ENCODE measurements around the gene PSMB7. TPM values are rescaled to one million over a fixed set of nuclear protein-coding genes. Genes with fewer than 3 reads are reported as not detected.

The PSMB7 gene
- total and polyA plus RNA-seq, 4 experiments from 2014 or later, result 56.9 to 226 (median 113) TPM

DNA sequence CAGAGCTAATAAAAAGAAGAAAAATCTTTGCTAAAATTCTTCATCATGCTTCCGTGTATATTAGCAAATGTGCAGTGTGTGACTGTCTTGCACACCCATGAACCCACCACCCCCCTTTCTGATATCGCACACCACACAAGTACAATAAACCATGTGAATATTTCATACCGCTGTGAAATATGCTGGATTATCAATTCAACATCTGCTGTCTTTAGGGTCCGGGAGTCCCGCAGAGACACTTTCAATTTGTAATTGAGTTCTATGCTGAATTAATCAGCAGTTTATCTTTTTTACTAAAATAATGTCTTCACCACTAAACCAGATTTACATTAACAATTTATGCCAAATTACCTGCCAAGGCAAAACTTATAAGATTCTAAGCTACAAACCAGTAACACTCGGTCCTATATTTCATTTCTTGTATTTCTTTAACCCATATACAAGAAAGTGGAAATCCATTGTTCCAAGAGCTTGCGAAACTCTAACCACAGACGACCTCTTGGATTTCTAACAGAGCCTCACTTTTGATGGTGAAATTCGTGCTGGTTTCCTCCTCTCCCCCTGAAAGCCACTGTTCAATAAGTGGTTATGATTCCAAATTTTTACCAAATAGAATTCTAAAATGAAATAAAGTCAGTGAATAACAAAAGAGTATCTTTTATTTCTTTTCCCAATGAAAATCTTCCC lies 44.2 kb downstream of the PSMB7 start:
- no peaks in the 10 kb centered on the region for H3K36me3 ChIP-seq (ENCODE audit: insufficient read depth, low read length)
- POLR2A ChIA-PET (ENCODE audit: partially characterized antibody), result no interaction called here
- CTCF ChIA-PET (ENCODE audit: partially characterized antibody), result no interaction called here

DNA sequence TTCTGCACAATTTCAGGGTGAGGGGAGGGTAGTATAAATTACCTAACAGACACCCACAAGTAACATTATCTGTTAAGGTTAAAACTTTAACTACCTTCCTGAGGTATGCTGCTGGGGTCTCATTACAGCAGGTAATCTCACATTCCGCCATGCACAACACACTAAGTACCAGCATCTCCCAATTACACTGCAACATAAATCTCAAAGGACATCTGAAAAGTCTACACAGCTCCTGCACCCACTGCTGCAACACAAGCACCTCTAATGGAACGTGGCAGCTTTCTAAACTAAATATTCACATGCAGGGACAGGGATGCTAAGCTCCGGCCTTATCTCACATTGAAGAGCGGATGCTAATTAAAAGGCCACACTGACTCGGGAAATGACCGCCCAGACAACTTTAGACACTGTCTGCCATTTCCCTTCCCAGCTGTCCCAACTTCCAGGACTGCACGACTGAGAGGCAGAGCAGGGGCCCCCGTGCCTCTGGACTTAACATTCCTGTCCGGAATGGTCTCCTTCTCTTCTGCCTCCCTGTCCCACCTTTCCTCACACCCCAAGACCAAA lies 45.9 kb downstream of the PSMB7 start:
- no peaks in the 10 kb centered on the region for H3K27me3 Mint-ChIP-seq
- Histone ChIP-seq H3K4me3 (ENCODE audit: low read length in 2 of 2) (no peak overlapping the region), H3K9me3 (ENCODE audit: control insufficient read depth in 1 of 2, low read length in 2 of 2) (no peaks in the 10 kb centered on the region), H3K36me3 (ENCODE audit: insufficient read depth, low read length) (no peaks in the 10 kb centered on the region), H3K27ac (ENCODE audit: low read depth, low read length) (no peak overlapping the region), H3K27me3 (ENCODE audit: insufficient read depth, low read length) (no peaks in the 10 kb centered on the region), H3K4me1 (ENCODE audit: insufficient read depth, low read length) (no peaks in the 10 kb centered on the region)
- peaks cover 11 to 27% of the 10 kb centered on the region in 2 donors for H3K36me3 Mint-ChIP-seq
- CTCF ChIA-PET (ENCODE audit: partially characterized antibody), result no interaction called here
- intact Hi-C loops (cut with micrococcal nuclease), result no loop called here
- POLR2A ChIA-PET (ENCODE audit: partially characterized antibody), result no interaction called here
- no peaks in the 10 kb centered on the region for H3K9me3 Mint-ChIP-seq
- H3K27ac Mint-ChIP-seq, result peak overlapping the region in 2 of 7 donors; percentile 7 to 33
- no peak overlapping the region for H3K4me3 Mint-ChIP-seq
- no peak for DNase-seq
- peaks cover 49 to 78% (median 65%) of the 10 kb centered on the region in 4 donors for H3K4me1 Mint-ChIP-seq

More for the DNA sequence above, 44.2 kb downstream of the PSMB7 start:
- Mint-ChIP-seq H3K36me3 (peaks cover 14 to 24% of the 10 kb centered on the region in 2 donors), H3K9me3 (no peaks in the 10 kb centered on the region), H3K4me3 (no peak overlapping the region), H3K27me3 (no peaks in the 10 kb centered on the region), H3K4me1 (peaks cover 43 to 72% (median 61%) of the 10 kb centered on the region in 4 donors), H3K27ac (peak overlapping the region in 1 of 7 donors; percentile 52)
- intact Hi-C loops (cut with micrococcal nuclease), result no loop called here
- Histone ChIP-seq H3K27me3 (ENCODE audit: insufficient read depth, low read length) (no peaks in the 10 kb centered on the region), H3K4me1 (ENCODE audit: insufficient read depth, low read length) (no peaks in the 10 kb centered on the region), H3K4me3 (ENCODE audit: low read length in 2 of 2) (no peak overlapping the region), H3K27ac (ENCODE audit: low read depth, low read length) (no peak overlapping the region), H3K9me3 (ENCODE audit: control insufficient read depth in 1 of 2, low read length in 2 of 2) (no peaks in the 10 kb centered on the region)
- no peak for DNase-seq

DNA sequence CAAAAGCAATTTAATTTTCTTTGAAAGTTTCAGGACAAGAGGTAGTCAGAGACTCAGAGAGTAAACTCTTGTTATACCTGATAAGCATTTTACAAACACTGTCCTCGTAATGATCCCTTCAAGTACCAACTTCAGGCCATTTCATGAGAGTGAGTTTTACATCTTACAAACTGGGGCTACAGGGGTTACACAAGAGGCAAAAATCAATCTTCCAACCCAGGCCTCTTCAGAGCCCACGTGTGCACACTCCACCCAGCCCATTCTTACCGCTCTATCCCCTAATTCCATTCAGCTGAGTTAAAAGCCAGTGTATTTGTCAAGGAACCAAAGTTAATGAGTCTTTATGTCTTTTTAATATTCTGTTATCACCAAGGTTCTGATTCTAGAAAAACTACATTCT lies 46.5 kb downstream of the PSMB7 start:
- peaks cover 50 to 82% (median 64%) of the 10 kb centered on the region in 4 donors for H3K4me1 Mint-ChIP-seq
- CTCF ChIA-PET (ENCODE audit: partially characterized antibody), result no interaction called here
- DNase-seq, result no peak
- H3K4me3 Mint-ChIP-seq, result no peak overlapping the region
- Histone ChIP-seq H3K36me3 (ENCODE audit: insufficient read depth, low read length) (no peaks in the 10 kb centered on the region), H3K27ac (ENCODE audit: low read depth, low read length) (no peak overlapping the region), H3K4me1 (ENCODE audit: insufficient read depth, low read length) (no peaks in the 10 kb centered on the region), H3K4me3 (ENCODE audit: low read length in 2 of 2) (no peak overlapping the region), H3K27me3 (ENCODE audit: insufficient read depth, low read length) (no peaks in the 10 kb centered on the region), H3K9me3 (ENCODE audit: control insufficient read depth in 1 of 2, low read length in 2 of 2) (no peaks in the 10 kb centered on the region)
- H3K9me3 Mint-ChIP-seq, result no peaks in the 10 kb centered on the region
- POLR2A ChIA-PET (ENCODE audit: partially characterized antibody), result no interaction called here
- H3K27me3 Mint-ChIP-seq, result no peaks in the 10 kb centered on the region
- intact Hi-C loops (cut with micrococcal nuclease), result no loop called here
- peaks cover 12 to 22% of the 10 kb centered on the region in 2 donors for H3K36me3 Mint-ChIP-seq
- peak overlapping the region in 4 of 7 donors; percentile 4 to 74 (median 20) for H3K27ac Mint-ChIP-seq

DNA sequence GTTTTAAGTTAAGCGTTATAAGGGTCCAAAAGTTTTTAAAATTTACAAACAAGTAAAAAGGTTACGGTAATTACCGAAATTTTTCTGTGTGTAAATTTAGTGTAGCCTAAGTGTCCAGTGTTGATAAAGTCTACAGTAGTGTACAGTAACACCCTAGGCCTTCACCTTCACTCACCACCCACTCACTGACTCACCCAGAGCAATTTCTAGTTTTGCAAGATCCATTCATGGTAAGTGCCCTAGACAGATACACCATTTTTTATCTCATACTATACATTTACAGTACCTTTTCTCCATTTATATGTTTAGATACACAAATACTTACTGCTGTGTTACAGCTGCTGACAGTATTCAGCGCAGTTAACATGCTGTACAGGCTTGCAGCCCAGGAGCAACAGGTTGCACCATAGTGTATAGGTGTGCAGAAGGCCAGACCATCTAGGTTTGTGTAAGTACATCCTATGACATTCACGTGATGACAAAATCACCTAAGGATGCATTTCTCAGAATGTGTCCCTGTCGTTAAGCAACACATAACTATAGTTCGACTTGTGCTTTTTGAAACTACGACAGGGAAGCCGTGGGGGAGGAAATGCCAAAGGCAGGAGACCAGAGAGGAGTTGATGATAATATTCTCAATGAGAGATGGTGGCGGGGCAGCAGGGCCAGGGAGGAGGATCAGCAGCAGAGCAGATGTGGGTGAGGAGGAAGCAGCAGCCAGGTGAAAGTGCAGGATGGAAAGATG lies 48.6 kb downstream of the PSMB7 start:
- DNase-seq, result no peak
- Histone ChIP-seq H3K27me3 (ENCODE audit: insufficient read depth, low read length) (no peaks in the 10 kb centered on the region), H3K36me3 (ENCODE audit: insufficient read depth, low read length) (no peaks in the 10 kb centered on the region), H3K4me3 (ENCODE audit: low read length in 2 of 2) (no peak overlapping the region), H3K9me3 (ENCODE audit: control insufficient read depth in 1 of 2, low read length in 2 of 2) (no peaks in the 10 kb centered on the region), H3K27ac (ENCODE audit: low read depth, low read length) (no peak overlapping the region), H3K4me1 (ENCODE audit: insufficient read depth, low read length) (no peaks in the 10 kb centered on the region)
- intact Hi-C loops (cut with micrococcal nuclease), result no loop called here
- ChIA-PET CTCF (ENCODE audit: partially characterized antibody) (no interaction called here), POLR2A (ENCODE audit: partially characterized antibody) (no interaction called here)
- peak overlapping the region in 3 of 7 donors; percentile 8 to 39 (median 23) for H3K27ac Mint-ChIP-seq
- H3K27me3 Mint-ChIP-seq, result no peaks in the 10 kb centered on the region
- H3K9me3 Mint-ChIP-seq, result no peaks in the 10 kb centered on the region
- peaks cover 12 to 25% of the 10 kb centered on the region in 2 donors for H3K36me3 Mint-ChIP-seq
- no peak overlapping the region for H3K4me3 Mint-ChIP-seq
- peaks cover 45 to 74% (median 51%) of the 10 kb centered on the region in 4 donors for H3K4me1 Mint-ChIP-seq

DNA sequence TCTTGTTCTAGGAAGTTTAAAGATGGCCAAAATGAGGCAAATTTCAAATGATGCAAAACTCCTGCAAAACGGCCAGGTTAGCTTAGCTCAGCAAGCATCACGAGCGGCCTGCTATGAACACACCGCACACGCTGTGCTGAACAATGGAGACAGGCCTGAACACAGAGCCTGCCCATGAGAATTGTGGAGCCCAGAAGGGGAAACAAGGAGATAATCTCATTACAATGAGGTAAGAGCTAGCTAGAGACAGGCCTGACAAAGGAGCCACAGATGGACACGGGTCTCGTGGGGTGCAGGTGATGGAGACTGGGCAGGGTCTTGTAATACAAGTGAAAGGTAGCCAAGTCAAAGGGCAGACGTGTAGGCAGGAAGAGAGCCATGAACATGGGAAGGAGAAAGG lies 50.2 kb downstream of the PSMB7 start:
- Histone ChIP-seq H3K27me3 (ENCODE audit: insufficient read depth, low read length) (no peaks in the 10 kb centered on the region), H3K27ac (ENCODE audit: low read depth, low read length) (no peak overlapping the region), H3K36me3 (ENCODE audit: insufficient read depth, low read length) (no peaks in the 10 kb centered on the region), H3K9me3 (ENCODE audit: control insufficient read depth in 1 of 2, low read length in 2 of 2) (no peaks in the 10 kb centered on the region), H3K4me3 (ENCODE audit: low read length in 2 of 2) (no peak overlapping the region), H3K4me1 (ENCODE audit: insufficient read depth, low read length) (peaks cover 5% of the 10 kb centered on the region)
- ChIA-PET CTCF (ENCODE audit: partially characterized antibody) (interaction anchor here (1.1 kb wide), 1 partner anchor 238 kb away, joined by 3 read pairs; no protein-coding TSS in a partner anchor), POLR2A (ENCODE audit: partially characterized antibody) (no interaction called here)
- DNase-seq, result no peak
- Mint-ChIP-seq H3K4me1 (peaks cover 45 to 75% (median 53%) of the 10 kb centered on the region in 4 donors), H3K27me3 (no peaks in the 10 kb centered on the region), H3K4me3 (no peak overlapping the region), H3K27ac (peak overlapping the region in 3 of 7 donors; percentile 13 to 68 (median 30)), H3K9me3 (no peaks in the 10 kb centered on the region), H3K36me3 (peaks cover 12 to 25% of the 10 kb centered on the region in 2 donors)
- intact Hi-C loops (cut with micrococcal nuclease), result no loop called here

DNA sequence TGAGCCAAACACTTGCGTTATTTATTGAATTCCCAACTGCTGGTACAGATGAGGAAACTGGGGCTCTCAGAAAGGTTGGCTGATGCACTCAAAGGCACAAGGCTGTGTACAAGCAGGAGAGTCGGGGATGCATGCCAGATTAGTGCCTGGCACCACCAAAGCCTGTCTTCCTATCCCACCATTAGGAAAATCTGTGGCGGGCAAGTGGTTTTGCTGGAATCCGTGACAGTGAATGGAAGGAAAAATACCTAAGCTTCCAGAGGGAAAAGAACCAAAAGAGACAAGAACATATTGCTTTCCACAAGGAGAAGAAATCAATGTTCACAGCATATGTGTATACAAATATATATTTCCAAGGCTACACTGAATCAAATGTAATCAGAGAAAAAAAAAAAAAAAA lies 51.1 kb downstream of the PSMB7 start:
- Histone ChIP-seq H3K9me3 (ENCODE audit: control insufficient read depth in 1 of 2, low read length in 2 of 2) (no peaks in the 10 kb centered on the region), H3K4me3 (ENCODE audit: low read length in 2 of 2) (no peak overlapping the region), H3K27ac (ENCODE audit: low read depth, low read length) (no peak overlapping the region), H3K4me1 (ENCODE audit: insufficient read depth, low read length) (peaks cover 9% of the 10 kb centered on the region), H3K27me3 (ENCODE audit: insufficient read depth, low read length) (no peaks in the 10 kb centered on the region), H3K36me3 (ENCODE audit: insufficient read depth, low read length) (no peaks in the 10 kb centered on the region)
- intact Hi-C loops (cut with micrococcal nuclease), result no loop called here
- Mint-ChIP-seq H3K36me3 (peaks cover 12 to 27% of the 10 kb centered on the region in 2 donors), H3K27me3 (no peaks in the 10 kb centered on the region), H3K9me3 (no peaks in the 10 kb centered on the region), H3K4me1 (peaks cover 44 to 75% (median 53%) of the 10 kb centered on the region in 4 donors), H3K4me3 (no peak overlapping the region), H3K27ac (peak overlapping the region in 1 of 7 donors; percentile 20)
- CTCF ChIA-PET (ENCODE audit: partially characterized antibody), result no interaction called here
- POLR2A ChIA-PET (ENCODE audit: partially characterized antibody), result no interaction called here
- DNase-seq, result no peak

DNA sequence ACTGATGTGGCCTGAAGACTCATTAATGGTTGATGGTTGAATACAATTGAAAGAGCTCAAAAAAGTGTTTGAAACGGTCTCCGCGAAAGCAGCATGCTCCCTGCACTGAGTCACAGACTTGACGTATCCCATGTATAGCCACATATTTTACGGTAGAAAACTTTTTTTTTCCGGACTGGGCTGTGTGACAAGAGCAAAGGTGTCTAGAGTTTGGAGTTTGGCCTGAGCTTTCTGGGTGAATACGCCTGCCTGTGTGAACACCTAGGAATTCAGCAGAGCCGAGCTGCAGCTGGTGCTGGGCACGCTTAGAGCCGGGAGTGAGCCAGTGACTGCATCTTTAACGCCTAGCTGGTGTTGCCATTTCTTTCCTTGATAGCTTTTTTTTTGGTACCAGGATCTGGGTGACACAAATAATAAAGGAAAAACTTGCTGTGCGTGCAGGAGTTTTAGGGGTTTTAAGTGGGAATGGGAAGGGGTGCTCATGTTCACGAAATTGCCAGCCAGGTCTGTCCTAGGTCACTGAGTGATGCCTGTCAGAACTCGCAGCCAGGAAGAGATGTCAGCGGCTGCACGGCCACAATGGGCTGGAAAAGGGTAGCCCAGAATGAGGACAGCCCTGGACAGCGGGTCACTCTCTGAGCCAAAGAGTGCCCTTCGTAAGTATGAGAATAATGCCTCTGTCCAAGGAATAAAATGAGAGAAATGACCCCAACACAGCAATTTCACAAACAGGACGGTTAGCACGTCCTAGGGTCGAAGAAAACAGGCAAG lies 51.7 kb downstream of the PSMB7 start:
- H3K36me3 ChIP-seq (ENCODE audit: insufficient read depth, low read length), result no peaks in the 10 kb centered on the region
- H3K9me3 ChIP-seq (ENCODE audit: control insufficient read depth in 1 of 2, low read length in 2 of 2), result no peaks in the 10 kb centered on the region
- Mint-ChIP-seq H3K9me3 (no peaks in the 10 kb centered on the region), H3K27me3 (no peaks in the 10 kb centered on the region), H3K27ac (peak overlapping the region in 1 of 7 donors; percentile 20), H3K36me3 (peaks cover 12 to 30% of the 10 kb centered on the region in 2 donors), H3K4me3 (no peak overlapping the region), H3K4me1 (peaks cover 44 to 74% (median 53%) of the 10 kb centered on the region in 4 donors)
- H3K4me1 ChIP-seq (ENCODE audit: insufficient read depth, low read length), result peaks cover 14% of the 10 kb centered on the region
- ChIA-PET CTCF (ENCODE audit: partially characterized antibody) (interaction anchor here (2.1 kb wide), 1 partner anchor 24 kb away, joined by 9 read pairs; no protein-coding TSS in a partner anchor), POLR2A (ENCODE audit: partially characterized antibody) (no interaction called here)
- DNase-seq, result no peak
- no peak overlapping the region for H3K4me3 ChIP-seq (ENCODE audit: low read length in 2 of 2)
- no peak overlapping the region for H3K27ac ChIP-seq (ENCODE audit: low read depth, low read length)
- intact Hi-C loops (cut with micrococcal nuclease), result no loop called here
- no peaks in the 10 kb centered on the region for H3K27me3 ChIP-seq (ENCODE audit: insufficient read depth, low read length)

Data from CD4-positive, alpha-beta memory T cell (primary cell).